ENCODE data around the gene NCAPG2. TPM values are rescaled to one million over a fixed set of nuclear protein-coding genes. Genes with fewer than 3 reads are reported as not detected.

Gene NCAPG2
- polyA plus RNA-seq, 1 donor, result 11.6 TPM

Other genes starting within 250 kb of the NCAPG2 start
- gene PTPRN2, start 117.0 kb downstream of the NCAPG2 start, polyA plus RNA-seq (ENCODE audit: insufficient read length), result 2.0 TPM
- 31.7 TPM for gene ESYT2, start 124.7 kb upstream of the NCAPG2 start, polyA plus RNA-seq (ENCODE audit: insufficient read length)
- gene DYNC2I1, start 151.8 kb upstream of the NCAPG2 start, polyA plus RNA-seq (ENCODE audit: insufficient read length), result 15.3 TPM